Measurements from ENCODE around the gene CD44.

DNA sequence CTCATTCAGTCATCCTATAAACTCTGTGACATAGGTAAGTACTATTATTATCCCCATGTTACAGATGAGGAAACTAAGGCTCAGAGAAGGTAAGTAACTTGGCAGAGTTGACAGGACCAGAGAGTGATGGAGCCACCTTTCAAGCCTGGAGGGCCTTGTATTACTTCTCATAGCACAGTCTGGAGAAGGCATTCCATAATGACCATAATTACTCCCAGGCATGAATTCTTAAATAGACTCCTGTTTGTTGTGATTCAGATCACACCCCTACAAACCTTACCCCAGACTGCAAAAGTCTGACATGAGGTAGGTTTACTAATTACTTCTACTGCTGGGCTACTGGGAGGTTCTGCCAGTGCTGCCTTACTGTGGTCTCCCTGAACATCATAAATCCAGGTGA is 77.0 kb downstream of the CD44 start:
- TF ChIP-seq CTCF (IDR thresholded peaks at IDR 0.05) (no peak), POLR2A (IDR thresholded peaks at IDR 0.05) (no peak)

Measured in thyroid gland (tissue), 4 donors.